Measurements from ENCODE around the gene OR6K2.

OR6K2 gene

GRCh38 chr1:158681606-158682005 lies 18.8 kb downstream of the OR6K2 start:
- DNase-seq = no peak

DNA sequence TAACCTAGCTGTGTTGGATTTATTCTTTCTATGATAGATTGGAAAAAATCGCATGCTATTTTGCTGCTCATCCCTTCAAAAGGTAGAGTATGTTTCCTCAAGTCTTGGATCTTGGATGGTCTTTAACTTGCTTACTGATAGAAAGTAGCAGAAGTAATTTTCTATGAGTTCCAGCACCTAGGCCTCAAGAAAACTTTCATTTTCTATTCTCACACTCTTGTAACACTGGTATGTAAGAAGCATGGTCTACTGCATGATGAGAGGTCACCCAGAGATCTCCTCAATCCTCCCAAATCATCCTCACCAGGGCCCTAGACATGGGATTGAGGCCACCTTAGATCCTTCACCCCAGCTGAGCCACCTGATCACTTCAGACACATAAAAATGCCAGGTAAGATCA lies 21.2 kb downstream of the OR6K2 start:
- no peak for DNase-seq

GRCh38 chr1:158675563-158676323 lies 24.7 kb downstream of the OR6K2 start:
- no peak for DNase-seq

DNA sequence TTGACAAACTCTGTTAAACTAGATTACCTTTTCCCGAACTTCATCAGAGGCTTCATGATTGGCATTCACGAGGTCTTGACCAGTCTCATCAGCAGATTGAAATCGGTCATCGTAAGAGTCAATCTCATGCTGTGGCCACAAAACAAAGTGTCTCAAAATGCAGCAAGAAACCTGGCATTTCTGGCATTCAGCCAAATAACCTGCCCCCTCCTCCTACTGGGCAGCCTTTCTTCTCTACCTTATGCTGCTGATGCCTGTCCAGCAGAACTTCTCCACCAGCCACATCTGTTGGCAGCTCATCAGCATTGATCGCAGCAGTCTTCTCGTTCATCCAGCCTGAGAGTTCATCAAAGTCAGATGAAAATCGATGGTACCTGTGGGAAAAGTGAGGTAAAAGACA lies 26.1 kb downstream of the OR6K2 start:
- no peak for DNase-seq

DNA sequence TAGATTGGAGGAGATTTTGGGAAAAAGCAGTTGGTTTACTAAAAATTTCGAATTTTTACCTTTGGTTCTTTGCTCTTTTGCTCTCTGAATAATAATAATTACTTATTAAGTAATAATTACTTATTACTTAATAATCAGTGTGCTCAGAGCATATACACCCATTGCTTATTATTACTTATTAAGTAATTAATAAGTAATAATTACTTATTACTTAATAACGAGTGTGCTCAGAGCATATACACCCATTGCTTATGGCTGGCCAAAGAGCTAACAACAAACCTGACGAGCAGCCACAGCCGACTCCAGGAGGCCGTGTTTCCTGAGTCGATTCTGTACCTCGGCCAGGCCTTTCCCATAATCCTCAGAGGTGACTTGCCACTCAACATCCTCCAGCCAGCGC lies 34.4 kb downstream of the OR6K2 start:
- no peak for DNase-seq

DNA sequence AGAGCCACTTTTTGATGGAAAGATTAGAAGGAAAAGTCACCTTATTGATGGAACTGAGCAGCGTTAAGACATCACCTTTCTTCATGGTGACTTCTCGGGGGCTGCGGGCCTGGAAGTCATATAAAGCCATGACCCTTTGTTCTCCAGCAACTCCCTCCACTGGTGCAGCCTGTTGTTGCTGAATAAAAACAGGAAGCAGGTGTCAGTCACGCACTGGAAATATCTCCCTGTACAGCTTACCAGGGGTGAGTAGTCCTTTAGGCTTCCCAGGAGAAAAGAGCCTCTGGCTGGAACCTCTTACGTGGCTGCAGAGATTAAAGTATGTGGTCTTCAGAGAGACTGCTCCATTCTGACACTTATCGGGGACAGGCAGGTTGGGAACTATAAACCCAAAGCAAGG lies 45.9 kb downstream of the OR6K2 start:
- no peak for DNase-seq

DNA sequence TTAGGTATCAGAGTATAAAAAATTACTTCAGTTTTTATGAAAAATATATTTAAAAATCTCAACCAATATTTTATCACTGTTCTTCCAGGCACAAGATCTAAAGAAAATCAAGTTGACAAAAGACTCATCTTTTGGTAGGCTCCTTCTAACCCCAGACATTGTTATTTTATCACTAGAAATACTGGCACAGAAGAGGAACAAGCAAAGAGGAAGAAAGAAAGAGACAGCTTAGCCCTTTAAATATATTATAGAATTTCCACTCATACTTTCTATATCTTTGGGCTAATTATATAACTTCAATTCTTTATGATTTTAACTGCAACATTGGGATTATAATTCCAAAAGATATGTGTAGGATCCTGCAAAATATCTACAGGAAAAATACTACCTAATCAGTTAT lies 46.4 kb downstream of the OR6K2 start:
- DNase-seq = no peak

- no peak for DNase-seq
Measured at GRCh38 chr1:158652721-158653334, 47.6 kb downstream of the OR6K2 start.
